SK-N-SH treated with all-trans-retinoic acid at 6 μM for 48 hours (cell line): ENCODE measurements around the gene PARD3.

Source experiments
- ATAC-seq: fragments of 200-7000 bp; cut with Tn5 transposase; 3 replicates; pipeline ENCODE4 v1.9.1; 2020; ENCODE audit warnings: mild to moderate bottlenecking, moderate library complexity
- ARNTL ChIP-seq: fragments of 450-650 bp; formaldehyde crosslinking; IDR thresholded peaks from 2 replicates; pipeline ENCODE4 v1.5.0; 2020; ENCODE audit warnings: low read depth, mild to moderate bottlenecking, moderate library complexity, borderline replicate concordance
- BACH2 ChIP-seq: fragments of 250-450 bp; sonication (Bioruptor Pico); IDR thresholded peaks from 2 replicates; pipeline ENCODE4 v1.9.0; 2021; ENCODE audit warnings: mild to moderate bottlenecking, borderline replicate concordance
- CSRNP3 ChIP-seq: fragments of 250-450 bp; sonication (Bioruptor Pico); IDR thresholded peaks from 2 replicates; pipeline ENCODE4 v1.5.1; 2021; ENCODE audit warnings: mild to moderate bottlenecking, moderate library complexity
- ESRRG ChIP-seq: fragments of 250-450 bp; sonication (Bioruptor Pico); IDR thresholded peaks from 2 replicates; pipeline ENCODE4 v1.6.1; 2021; ENCODE audit warnings: mild to moderate bottlenecking
- GLIS3 ChIP-seq: fragments of 250-450 bp; sonication (Bioruptor Pico); IDR thresholded peaks from 2 replicates; pipeline ENCODE4 v1.5.0; 2020; ENCODE audit warnings: mild to moderate bottlenecking, moderate library complexity
- OSR1 ChIP-seq: fragments of 250-450 bp; sonication (Bioruptor Pico); IDR thresholded peaks from 2 replicates; pipeline ENCODE4 v1.8.0; 2022; ENCODE audit warnings: moderate library complexity, mild to moderate bottlenecking, inconsistent platforms
- POU6F1 ChIP-seq: fragments of 250-450 bp; sonication (Bioruptor Pico); IDR thresholded peaks from 2 replicates; pipeline ENCODE4 v1.8.0; 2021; ENCODE audit warnings: low read depth, mild to moderate bottlenecking, moderate library complexity, borderline replicate concordance
- PPARA ChIP-seq: fragments of 250-450 bp; sonication (Bioruptor Pico); IDR thresholded peaks from 2 replicates; pipeline ENCODE4 v1.5.0; 2020; ENCODE audit warnings: mild to moderate bottlenecking, borderline replicate concordance
- RARB ChIP-seq: fragments of 250-450 bp; sonication (Bioruptor Pico); IDR thresholded peaks from 2 replicates; pipeline ENCODE4 v1.8.0; 2021; ENCODE audit warnings: mild to moderate bottlenecking, moderate library complexity
- SNAI2 ChIP-seq: fragments of 250-450 bp; sonication (Bioruptor Pico); IDR thresholded peaks from 2 replicates; pipeline ENCODE4 v1.5.0; 2020; ENCODE audit warnings: mild to moderate bottlenecking, moderate library complexity
- TCF4 ChIP-seq: fragments of 250-450 bp; sonication (Bioruptor Pico); IDR thresholded peaks from 2 replicates; pipeline ENCODE4 v1.8.0; 2021; ENCODE audit warnings: mild to moderate bottlenecking, moderate library complexity, borderline replicate concordance
- TOX ChIP-seq: fragments of 250-450 bp; sonication (Bioruptor Pico); IDR thresholded peaks from 2 replicates; pipeline ENCODE4 v1.8.0; 2021; ENCODE audit warnings: mild to moderate bottlenecking, moderate library complexity, borderline replicate concordance
- TSHZ2 ChIP-seq: fragments of 250-450 bp; sonication (Bioruptor Pico); IDR thresholded peaks from 2 replicates; pipeline ENCODE4 v1.5.0; 2020; ENCODE audit warnings: mild to moderate bottlenecking, moderate library complexity
- ZC3H10 ChIP-seq: fragments of 250-450 bp; sonication (Bioruptor Pico); IDR thresholded peaks from 2 replicates; pipeline ENCODE4 v1.5.1; 2021; ENCODE audit warnings: mild to moderate bottlenecking, moderate library complexity
- ZFP30 ChIP-seq: fragments of 450-650 bp; formaldehyde crosslinking; IDR thresholded peaks from 2 replicates; pipeline ENCODE4 v1.5.0; 2022; ENCODE audit warnings: mild to moderate bottlenecking, moderate library complexity
- ZNF565 ChIP-seq: fragments of 450-650 bp; formaldehyde crosslinking; conservative IDR thresholded peaks from 2 replicates; pipeline ENCODE4 v1.5.0; 2020; ENCODE audit warnings: low read depth, mild to moderate bottlenecking, moderate library complexity
- ZNF70 ChIP-seq: fragments of 450-650 bp; formaldehyde crosslinking; IDR thresholded peaks from 2 replicates; pipeline ENCODE4 v1.5.0; 2020; ENCODE audit warnings: mild to moderate bottlenecking, moderate library complexity
- ZNF8 ChIP-seq: fragments of 450-650 bp; formaldehyde crosslinking; IDR thresholded peaks from 2 replicates; pipeline ENCODE4 v1.5.0; 2020; ENCODE audit warnings: mild to moderate bottlenecking, moderate library complexity
- TF ChIP-seq, protein P1 (sequence below): fragments of 250-450 bp; sonication (Bioruptor Pico); IDR thresholded peaks from 2 replicates; pipeline ENCODE4 v1.8.0; 2020; ENCODE audit warnings: mild to moderate bottlenecking, moderate library complexity, borderline replicate concordance

PARD3 gene

DNA sequence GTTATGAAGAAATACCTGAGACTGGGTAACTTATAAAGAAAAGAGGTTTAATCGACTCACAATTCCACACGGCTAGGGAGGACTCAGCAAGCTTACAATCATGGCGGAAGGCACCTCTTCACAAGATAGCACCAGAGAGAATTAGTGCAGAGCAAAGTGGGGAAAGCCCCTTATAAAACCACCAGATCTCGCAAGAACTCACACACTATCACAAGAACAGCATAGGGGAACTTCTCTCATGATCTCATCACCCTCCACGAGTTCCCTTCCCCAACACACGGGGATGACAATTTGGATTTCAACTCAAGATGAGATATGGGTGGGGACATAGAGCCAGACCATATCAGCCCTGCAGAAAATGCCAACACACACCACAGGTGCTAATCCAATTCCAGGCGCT, 218.7 kb downstream of the PARD3 start:
- no peak for TF ChIP-seq OSR1
- no peak for TF ChIP-seq ZFP30 (CRISPR knock-in tag)
- no peak for TF ChIP-seq GLIS3 (CRISPR knock-in tag)
- no peak for TF ChIP-seq PPARA (CRISPR knock-in tag)
- TF ChIP-seq ZNF70 (CRISPR knock-in tag) = no peak
- no peak for TF ChIP-seq POU6F1
- TF ChIP-seq CSRNP3 (CRISPR knock-in tag) = no peak
- TF ChIP-seq TCF4 = no peak
- TF ChIP-seq, protein P1, sequence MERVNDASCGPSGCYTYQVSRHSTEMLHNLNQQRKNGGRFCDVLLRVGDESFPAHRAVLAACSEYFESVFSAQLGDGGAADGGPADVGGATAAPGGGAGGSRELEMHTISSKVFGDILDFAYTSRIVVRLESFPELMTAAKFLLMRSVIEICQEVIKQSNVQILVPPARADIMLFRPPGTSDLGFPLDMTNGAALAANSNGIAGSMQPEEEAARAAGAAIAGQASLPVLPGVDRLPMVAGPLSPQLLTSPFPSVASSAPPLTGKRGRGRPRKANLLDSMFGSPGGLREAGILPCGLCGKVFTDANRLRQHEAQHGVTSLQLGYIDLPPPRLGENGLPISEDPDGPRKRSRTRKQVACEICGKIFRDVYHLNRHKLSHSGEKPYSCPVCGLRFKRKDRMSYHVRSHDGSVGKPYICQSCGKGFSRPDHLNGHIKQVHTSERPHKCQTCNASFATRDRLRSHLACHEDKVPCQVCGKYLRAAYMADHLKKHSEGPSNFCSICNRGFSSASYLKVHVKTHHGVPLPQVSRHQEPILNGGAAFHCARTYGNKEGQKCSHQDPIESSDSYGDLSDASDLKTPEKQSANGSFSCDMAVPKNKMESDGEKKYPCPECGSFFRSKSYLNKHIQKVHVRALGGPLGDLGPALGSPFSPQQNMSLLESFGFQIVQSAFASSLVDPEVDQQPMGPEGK = no peak
- no peak for TF ChIP-seq TSHZ2 (CRISPR knock-in tag)
- no peak for TF ChIP-seq SNAI2 (CRISPR knock-in tag)
- TF ChIP-seq ZNF565 (CRISPR knock-in tag) = no peak
- no peak for TF ChIP-seq ZC3H10 (CRISPR knock-in tag)
- ATAC-seq = no peak

GRCh38 chr10:34593930-34594329, 221.2 kb downstream of the PARD3 start:
- no peak for ATAC-seq
- TF ChIP-seq TSHZ2 (CRISPR knock-in tag) (no peak), ZNF565 (CRISPR knock-in tag) (no peak), ZNF8 (CRISPR knock-in tag) (no peak), CSRNP3 (CRISPR knock-in tag) (no peak), TCF4 (no peak), GLIS3 (CRISPR knock-in tag) (no peak), ESRRG (no peak), TOX (no peak), ZFP30 (CRISPR knock-in tag) (no peak), SNAI2 (CRISPR knock-in tag) (no peak), RARB (no peak), OSR1 (no peak), ZC3H10 (CRISPR knock-in tag) (no peak), ARNTL (no peak), ZNF70 (CRISPR knock-in tag) (no peak), POU6F1 (no peak), BACH2 (CRISPR knock-in tag) (no peak)
- TF ChIP-seq, protein P1 = no peak
